HG03097 (cell line): Measurements from ENCODE around the gene AQP4.

Source experiments
- ATAC-seq: cut with Tn5 transposase; IDR thresholded peaks from one replicate; pipeline ENCODE4 v1.9.1; 2021; ENCODE audit not compliant: unreplicated experiment, low FRiP score

The AQP4 gene

GRCh38 chr18:26840965-26841364 lies 24.5 kb downstream of the AQP4 start:
- no peak for ATAC-seq

- no peak for ATAC-seq
Measured at GRCh38 chr18:26839609-26840008, 25.9 kb downstream of the AQP4 start.

GRCh38 chr18:26832302-26832701 lies 33.2 kb downstream of the AQP4 start:
- ATAC-seq = no peak

- ATAC-seq = no peak
Measured at GRCh38 chr18:26827581-26827980, 37.9 kb downstream of the AQP4 start.

GRCh38 chr18:26826656-26827235 lies 38.8 kb downstream of the AQP4 start:
- no peak for ATAC-seq

- ATAC-seq = no peak
Measured at GRCh38 chr18:26821181-26821580, 44.3 kb downstream of the AQP4 start.

DNA sequence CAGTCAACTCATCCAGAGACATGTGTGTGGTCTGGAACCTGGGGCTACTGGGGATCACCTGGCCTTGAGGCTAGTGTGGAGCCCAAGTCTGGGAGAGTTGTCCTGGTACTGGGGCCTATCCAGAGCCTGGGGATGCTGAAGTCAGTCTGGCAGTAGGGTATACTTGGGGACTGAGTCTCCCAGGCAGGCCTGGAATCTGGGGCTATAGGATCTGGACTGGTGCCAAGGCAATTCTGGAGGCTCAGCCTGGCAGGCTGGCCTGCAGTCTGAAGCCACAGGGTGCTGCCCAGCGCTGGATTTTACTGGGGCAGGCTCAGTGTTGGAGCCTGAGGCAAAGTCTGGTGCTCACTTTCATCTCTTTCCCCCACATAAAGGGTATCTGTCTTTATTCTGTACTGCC lies 46.5 kb downstream of the AQP4 start:
- ATAC-seq = no peak

DNA sequence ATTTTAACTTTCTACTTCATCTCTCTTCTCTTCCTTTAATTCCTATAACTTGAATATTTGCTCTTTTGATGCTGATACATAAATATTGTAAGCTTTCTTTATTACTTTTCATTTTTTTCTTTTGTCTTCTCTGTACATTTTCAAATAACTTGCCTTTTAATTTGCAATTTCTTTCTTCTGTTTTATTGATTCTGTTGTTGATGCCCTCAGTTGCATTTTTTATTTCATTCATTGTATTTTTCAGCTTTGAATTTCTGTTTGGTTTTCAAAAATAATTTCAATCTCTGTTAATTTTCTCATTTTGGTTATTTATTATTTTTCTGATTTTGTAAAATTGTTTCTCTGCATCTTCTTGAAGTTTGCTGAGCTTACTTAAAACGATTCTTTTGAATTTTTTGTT lies 47.0 kb downstream of the AQP4 start:
- no peak for ATAC-seq

DNA sequence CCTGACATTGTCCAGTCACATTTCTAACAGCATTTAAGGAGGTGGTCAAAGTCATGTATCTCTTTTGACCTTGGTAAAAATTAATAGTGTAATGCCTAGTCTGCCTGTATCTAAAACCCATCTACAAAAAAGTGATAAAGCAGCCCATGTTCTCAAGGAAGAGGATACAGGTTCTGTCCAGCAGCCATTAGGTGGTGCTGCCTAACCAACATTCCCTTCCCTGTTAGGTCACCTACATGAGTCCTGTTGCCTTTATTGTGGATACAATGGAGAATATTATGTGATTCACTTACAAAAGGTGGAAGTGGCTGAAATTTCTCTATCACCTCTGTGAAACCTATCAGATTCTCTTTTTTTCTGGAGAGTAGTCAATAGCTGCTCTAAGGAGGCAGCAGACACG lies 52.5 kb downstream of the AQP4 start:
- no peak for ATAC-seq

GRCh38 chr18:26812462-26812861 lies 53.0 kb downstream of the AQP4 start:
- ATAC-seq = no peak

- no peak for ATAC-seq
Measured at GRCh38 chr18:26809346-26809745, 56.2 kb downstream of the AQP4 start.

DNA sequence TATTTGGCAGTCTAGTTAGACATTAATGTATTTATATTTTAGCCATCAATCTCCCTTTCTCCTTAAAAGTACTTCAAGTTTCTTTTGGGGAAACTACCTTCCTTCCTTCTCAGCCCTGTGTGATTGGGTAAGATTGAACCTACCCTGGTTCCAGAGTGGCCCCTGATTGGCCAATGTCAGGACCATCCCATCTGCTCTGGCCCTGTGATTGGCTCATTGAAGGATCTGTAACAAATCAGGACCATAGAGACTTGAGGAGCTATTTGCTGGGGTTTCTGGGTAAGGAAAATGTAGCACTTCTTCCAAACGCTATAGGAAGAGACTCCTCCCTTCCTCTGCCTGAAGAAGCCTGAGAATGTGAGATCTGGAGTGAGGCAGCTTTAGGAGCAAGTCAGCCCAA lies 59.3 kb downstream of the AQP4 start:
- no peak for ATAC-seq

- no peak for ATAC-seq
Measured at GRCh38 chr18:26804519-26804918, 61.0 kb downstream of the AQP4 start.

DNA sequence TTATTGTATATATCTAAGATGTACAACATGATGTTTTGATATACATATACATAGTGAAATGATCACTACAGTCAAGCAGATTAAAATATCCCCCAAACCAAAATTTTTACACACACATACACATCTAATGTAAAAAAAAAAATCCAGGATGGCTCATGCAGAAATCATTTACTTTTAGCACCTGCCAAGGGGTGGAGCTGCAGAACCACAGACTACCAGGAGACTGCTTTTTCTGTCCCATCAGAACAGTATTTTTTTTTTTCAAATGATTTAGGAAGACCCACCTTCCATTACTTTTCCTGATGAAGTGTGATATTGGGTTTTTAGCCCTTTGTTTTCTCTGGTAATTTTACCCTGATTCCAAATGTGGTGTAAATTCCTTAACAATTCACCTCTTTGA lies 61.9 kb downstream of the AQP4 start:
- no peak for ATAC-seq

- ATAC-seq = no peak
Measured at GRCh38 chr18:26802330-26803200, 62.9 kb downstream of the AQP4 start.
